ENCODE data around the gene NWD2.
"Not testable (repeated sequence)": the region's sequence is repeated elsewhere in the genome, so short reads cannot be mapped to it uniquely, and the experiment has no call there.

The NWD2 gene

GRCh38 chr4:37244583-37245390 lies at the start of gene NWD2:
Gene NWD2, plus strand, starts transcription at chr4:37244743. Its CDS starts 325 bp downstream, at chr4:37245068.
- DNase-seq (ENCODE audit: low spot score): no peak

- no peak for DNase-seq (ENCODE audit: low spot score)
Measured at GRCh38 chr4:37197899-37198298, 46.6 kb upstream of the NWD2 start.

GRCh38 chr4:37204740-37205139 lies 39.8 kb upstream of the NWD2 start:
- DNase-seq (ENCODE audit: low spot score): not testable (repeated sequence)

GRCh38 chr4:37216209-37216608 lies 28.3 kb upstream of the NWD2 start:
- DNase-seq (ENCODE audit: low spot score): no peak

- no peak for DNase-seq (ENCODE audit: low spot score)
Measured at GRCh38 chr4:37219242-37219641, 25.3 kb upstream of the NWD2 start.

- DNase-seq (ENCODE audit: low spot score): no peak
Measured at GRCh38 chr4:37219990-37220389, 24.6 kb upstream of the NWD2 start.

GRCh38 chr4:37220685-37221084 lies 23.9 kb upstream of the NWD2 start:
- no peak for DNase-seq (ENCODE audit: low spot score)

GRCh38 chr4:37223732-37224131 lies 20.8 kb upstream of the NWD2 start:
- no peak for DNase-seq (ENCODE audit: low spot score)

- no peak for DNase-seq (ENCODE audit: low spot score)
Measured at GRCh38 chr4:37224854-37225253, 19.7 kb upstream of the NWD2 start.

GRCh38 chr4:37225778-37226177 lies 18.8 kb upstream of the NWD2 start:
- DNase-seq (ENCODE audit: low spot score): no peak

GRCh38 chr4:37232315-37232714 lies 12.2 kb upstream of the NWD2 start:
- DNase-seq (ENCODE audit: low spot score): no peak

GRCh38 chr4:37236165-37236564 lies 8.4 kb upstream of the NWD2 start:
- no peak for DNase-seq (ENCODE audit: low spot score)

- DNase-seq (ENCODE audit: low spot score): no peak
Measured at GRCh38 chr4:37241647-37242046, 2.9 kb upstream of the NWD2 start.

GRCh38 chr4:37243051-37243450 lies 1.5 kb upstream of the NWD2 start:
- no peak for DNase-seq (ENCODE audit: low spot score)

- no peak for DNase-seq (ENCODE audit: low spot score)
Measured at GRCh38 chr4:37243722-37244582, 591 bp upstream of the NWD2 start.

GRCh38 chr4:37245391-37245954 lies 930 bp downstream of the NWD2 start:
- no peak for DNase-seq (ENCODE audit: low spot score)

- no peak for DNase-seq (ENCODE audit: low spot score)
Measured at GRCh38 chr4:37246891-37247290, 2.3 kb downstream of the NWD2 start.

- no peak for DNase-seq (ENCODE audit: low spot score)
Measured at GRCh38 chr4:37258221-37258620, 13.7 kb downstream of the NWD2 start.

- no peak for DNase-seq (ENCODE audit: low spot score)
Measured at GRCh38 chr4:37268319-37268718, 23.8 kb downstream of the NWD2 start.

GRCh38 chr4:37279121-37279520 lies 34.6 kb downstream of the NWD2 start:
- DNase-seq (ENCODE audit: low spot score): no peak

- DNase-seq (ENCODE audit: low spot score): no peak
Measured at GRCh38 chr4:37279894-37280592, 35.5 kb downstream of the NWD2 start.

- no peak for DNase-seq (ENCODE audit: low spot score)
Measured at GRCh38 chr4:37299468-37299867, 54.9 kb downstream of the NWD2 start.
